Cortex of kidney (tissue), 1 donor: ENCODE results near the gene LHX1.

ENCODE experiments used
- DNase-seq: peaks from one replicate; lab custom pipeline; 2025; lab: John Stamatoyannopoulos, UW

Gene LHX1

DNA sequence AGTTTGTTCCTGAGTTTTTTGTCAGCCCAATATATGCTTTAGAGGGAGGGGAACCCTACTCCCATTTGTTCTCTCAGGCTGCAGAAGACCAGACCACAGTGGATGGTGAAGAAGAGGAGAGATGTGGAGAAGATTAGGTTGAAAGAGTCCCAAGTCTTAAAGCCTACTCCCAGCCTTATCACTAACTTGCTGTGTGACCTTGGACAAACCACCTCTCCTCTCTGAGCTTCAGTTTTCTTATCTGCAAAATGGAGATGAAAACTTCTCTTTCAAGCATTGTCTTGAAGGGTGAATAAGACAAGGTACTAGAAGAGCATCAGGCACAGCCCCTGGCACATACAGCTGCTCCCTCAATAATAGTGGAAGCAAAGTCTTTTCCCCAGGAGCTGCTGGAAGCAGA, 15.1 kb upstream of the LHX1 start:
- no peak for DNase-seq

DNA sequence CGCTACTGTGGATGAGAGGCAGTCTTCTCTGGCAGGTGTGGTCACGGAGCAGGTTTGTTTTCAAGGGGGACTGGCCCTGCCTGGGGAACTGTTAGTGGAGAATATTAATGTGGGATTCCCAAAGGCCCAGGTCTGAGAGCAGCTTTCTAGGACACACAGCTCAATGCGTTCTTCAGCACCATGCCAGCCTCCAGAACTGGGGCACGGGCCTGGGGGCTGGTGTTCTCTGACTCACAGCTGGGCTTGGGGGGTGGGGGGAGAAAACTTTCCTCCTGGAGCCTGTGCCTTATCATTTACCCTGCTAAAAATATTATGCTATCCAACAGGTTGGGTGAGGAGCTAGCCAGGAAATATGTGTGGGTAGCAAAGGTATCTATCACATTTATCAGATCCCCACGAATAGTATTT, 13.5 kb upstream of the LHX1 start:
- DNase-seq = no peak

DNA sequence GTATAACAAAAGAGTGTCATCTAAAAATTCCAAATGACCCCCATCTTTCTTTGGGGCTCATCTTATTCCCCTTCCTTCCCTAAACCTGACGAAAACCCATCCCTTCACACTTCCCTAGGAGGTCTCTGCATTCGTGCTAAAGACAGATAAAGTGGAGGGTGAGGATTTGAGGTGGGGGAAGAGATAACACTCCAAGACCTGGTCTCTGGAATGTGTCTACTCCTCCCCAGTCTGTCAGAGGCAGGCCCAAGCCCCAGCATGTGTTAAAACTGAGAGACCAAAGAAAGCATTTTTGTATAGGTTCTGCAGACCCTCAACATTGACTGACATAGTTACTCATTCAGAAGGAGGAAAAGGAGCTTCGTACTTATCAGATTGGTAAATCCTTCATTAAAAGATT, 11.0 kb upstream of the LHX1 start:
- DNase-seq = no peak

DNA sequence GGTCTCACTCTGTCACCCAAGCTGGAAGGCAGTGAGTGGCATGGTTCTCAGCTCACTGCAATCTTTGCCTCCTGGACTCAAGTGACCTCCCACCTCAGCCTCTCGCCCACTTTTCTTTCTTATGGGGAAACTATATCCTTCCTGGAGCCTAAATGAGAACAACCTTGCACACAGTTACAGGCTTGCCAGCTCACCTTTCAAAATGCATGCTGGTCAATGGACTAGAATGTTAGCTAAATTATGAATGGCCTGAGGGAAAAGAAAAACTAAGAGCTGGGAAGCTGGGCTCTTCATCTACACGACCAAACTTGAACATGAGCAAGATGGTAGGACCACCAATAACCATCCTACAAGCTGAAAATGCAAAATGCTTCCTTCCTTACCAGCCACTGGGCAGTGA, 10.6 kb upstream of the LHX1 start:
- DNase-seq = no peak

- DNase-seq = no peak
These were observed 8.6 kb upstream of the LHX1 start for GRCh38 chr17:36928471-36929345.

- no peak for DNase-seq
These were observed 7.3 kb upstream of the LHX1 start for GRCh38 chr17:36929851-36930582.

- no peak for DNase-seq
These were observed 6.7 kb upstream of the LHX1 start for GRCh38 chr17:36930583-36930900.

GRCh38 chr17:36931096-36931696, 6.1 kb upstream of the LHX1 start:
- no peak for DNase-seq

DNA sequence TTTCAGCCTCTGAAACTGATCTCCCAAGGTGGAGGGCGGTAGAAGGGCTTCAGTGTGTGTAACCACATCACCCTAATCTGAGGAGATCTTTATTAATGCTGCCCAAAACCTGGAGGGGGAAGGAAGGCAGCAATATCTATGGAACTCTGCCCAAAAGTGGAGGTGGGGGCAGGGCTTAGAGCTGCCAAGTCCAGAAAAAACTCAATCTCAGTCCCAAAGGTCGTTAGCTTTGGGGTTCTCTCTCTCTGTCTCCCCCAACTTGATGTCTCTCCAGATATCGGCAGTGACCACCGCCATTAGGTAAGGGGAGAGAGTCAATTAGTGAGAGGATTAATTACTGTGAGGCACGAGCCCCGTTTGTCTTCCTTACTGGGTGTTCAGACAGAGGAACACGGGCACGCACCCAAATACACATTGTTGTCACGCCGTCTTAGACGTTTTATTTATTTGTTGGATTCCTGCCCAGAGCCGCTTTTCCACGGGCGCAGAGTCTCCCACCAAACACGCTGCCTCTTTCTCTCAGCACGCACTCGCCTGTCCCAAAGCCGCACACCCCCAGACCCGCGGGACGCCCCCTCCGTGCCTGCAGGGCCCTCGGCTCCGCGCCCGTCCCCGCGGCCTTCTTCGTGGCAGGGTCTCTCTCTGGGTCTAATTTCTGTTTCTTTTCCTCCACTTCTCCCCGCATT, 5.4 kb upstream of the LHX1 start:
- DNase-seq = no peak

DNA sequence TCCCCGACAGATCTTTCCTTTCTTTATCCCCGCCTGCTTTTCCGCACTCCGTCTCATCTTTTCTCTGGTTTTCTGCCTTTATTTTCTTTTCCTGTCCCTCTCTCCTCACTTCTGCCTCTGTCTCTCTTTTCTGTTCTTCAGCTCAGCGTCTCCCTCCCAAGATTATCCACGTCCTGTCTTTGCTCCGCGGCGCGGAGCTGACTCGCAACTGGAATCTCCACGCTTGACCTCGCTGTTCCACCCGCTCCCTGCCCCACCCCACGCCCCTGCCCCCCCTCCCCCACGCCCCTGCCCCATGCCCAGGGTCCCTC, 4.9 kb upstream of the LHX1 start:
- DNase-seq = no peak

DNA sequence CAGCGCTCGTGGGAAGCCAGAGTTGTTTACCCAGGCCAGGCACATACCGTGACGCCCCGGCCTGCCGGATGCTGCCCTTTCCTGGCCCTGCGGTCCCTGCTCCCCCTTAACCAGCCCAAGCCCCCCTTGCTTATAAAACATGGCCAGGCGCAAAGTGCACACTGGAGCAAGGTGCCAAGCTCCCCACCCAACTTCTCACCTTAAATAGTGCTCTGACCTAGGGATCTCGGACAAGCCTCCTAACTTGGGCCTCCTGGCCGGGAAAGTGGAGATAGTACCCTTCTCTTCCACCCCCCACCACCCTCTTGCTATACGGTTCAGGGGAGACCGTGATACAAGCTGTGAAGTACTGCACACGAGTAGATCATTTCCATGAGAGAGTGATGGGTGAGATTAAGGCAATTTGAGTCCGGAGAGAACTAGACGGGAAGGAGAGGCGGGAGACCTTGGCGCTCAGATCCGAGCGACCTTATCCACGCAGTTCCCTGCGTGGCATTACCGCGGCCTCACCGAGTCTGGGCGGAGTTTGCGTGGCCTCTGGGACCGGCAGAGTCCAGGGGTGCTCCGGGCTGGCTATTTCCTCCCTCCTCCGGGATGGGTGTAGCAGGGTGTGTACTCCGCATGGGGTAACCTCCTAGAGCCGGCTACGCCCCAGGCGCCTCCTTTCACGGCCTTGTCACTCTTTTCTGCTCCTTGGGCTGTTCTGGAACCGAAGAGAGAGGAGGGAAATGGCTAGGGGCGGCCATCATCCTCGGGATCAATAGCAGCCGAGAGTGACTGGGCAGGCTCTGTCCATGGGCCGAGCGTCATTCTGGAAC, 4.4 kb upstream of the LHX1 start:
- DNase-seq = no peak

- DNase-seq = no peak
These were observed 3.6 kb upstream of the LHX1 start for GRCh38 chr17:36933512-36934143.

DNA sequence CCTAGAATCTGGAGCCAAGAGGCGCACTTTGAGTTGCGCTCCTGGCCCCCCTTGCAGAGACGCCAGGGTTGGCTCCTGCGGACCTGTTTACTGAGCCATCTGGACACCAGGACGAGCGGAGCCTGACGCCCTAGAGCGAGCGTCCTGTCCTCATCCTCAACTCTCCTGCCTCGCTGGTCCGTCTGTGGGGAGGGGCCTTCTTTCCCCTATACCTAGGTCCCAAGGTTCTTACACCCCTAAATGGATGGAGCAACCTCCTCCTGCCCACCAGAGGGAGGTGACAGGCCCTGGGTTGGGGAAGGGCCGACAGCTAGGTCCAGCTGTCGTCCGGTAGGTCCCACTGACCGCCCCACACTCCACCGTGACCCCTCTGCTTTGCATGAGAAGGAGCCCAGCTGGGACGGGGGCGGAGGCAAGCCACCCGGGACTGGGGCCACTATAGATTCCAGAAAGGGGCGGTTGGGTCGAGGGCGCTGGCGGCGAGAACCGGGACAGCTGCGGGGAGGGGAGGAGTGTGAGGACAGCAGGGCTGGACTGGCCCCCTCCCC, 3.1 kb upstream of the LHX1 start:
- no peak for DNase-seq

DNA sequence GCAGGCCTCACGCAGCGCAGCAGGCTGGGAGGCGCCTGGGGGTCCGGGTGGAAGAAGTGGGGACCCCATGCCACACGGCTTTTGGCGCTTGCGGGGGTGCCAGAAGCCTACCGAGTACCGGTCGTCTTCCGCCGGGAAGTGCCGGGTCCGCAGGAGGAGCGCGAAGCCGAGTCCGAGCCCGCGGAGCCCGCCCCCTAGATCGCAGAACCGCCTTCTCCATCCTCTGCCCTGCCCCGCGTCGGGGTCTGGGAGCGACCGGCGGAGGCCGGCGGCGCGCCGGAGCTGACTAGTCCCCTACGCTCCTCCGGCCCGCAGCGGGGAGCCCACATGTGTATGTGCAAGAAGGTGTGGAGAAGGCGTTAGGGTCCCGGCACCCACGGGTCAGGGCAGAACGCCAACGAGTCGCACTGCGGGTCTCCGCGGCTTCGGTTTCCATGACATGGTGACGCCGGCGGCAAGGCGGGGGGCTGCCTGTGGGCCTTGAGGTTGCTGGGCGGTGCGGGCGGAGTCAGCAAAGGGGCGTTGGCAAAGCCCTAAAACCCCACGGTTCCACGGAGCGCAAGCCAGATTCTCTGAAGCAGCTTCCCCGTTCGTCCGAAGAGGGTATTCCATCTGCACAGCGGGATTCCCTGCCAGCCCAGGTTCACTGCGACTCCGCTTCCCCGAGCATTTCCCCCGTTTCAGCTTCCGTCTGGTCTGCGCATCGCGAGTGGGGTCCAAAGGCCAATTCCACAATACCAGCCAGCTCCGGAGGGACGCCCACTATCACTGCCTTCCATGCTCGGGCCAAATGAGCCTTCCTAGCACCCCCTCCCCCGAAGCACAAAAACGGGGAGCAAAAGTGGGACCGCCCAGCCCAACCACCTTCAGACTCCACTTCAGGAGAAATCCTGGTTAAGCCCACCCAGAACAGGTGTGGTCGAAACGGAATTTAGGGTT, 2.3 kb upstream of the LHX1 start:
- no peak for DNase-seq

GRCh38 chr17:36935671-36936454, 1.4 kb upstream of the LHX1 start:
- no peak for DNase-seq

DNA sequence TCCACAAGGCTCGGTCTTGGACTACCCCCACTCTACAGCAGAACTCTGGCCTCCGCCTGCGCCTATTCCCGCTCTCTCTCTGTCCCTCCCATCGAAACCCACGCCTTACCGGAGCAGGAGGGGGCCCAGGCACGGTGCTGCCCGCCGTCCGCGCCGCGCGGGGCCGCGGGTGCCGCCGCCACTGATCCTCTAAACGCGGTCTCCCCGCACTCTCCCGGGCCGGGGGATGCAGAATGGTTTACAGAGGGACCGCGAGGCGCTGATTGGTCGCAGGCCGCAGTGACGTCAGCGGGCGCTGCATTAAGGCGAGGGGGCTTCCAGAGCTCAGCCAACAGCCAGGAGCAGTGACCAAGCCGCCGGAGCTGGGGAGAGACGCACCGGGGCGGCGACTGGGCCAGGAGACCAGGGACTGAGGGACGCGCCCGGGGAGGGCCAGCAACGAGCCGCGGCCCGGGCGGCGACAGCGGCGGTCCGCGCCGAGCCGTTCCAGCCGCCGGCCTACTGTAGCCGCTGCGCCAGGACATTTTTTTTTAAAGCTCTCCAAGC, 747 bp upstream of the LHX1 start:
- no peak for DNase-seq

GRCh38 chr17:36937959-36938565, 787 bp downstream of the LHX1 start:
- no peak for DNase-seq

- no peak for DNase-seq
These were observed 1.3 kb downstream of the LHX1 start for GRCh38 chr17:36938566-36939051.
